Osteoblast (primary cell): ENCODE results near the gene FGFR4. TPM values are rescaled to one million over a fixed set of nuclear protein-coding genes. Genes with fewer than 3 reads are reported as not detected.

Experiments used
- DNase-seq: peaks from one replicate; pipeline ENCODE4 v3.0.0; 2011; ENCODE audit warnings: low spot score, mixed read lengths; ENCODE audit not compliant: insufficient read length; ENCODE audit errors: missing footprints
- H2AFZ ChIP-seq: 2 replicates; pipeline ENCODE4 v1.6.0; 2011; ENCODE audit warnings: mild to moderate bottlenecking, low read length
- H3K27ac ChIP-seq: 2 replicates; pipeline ENCODE4 v1.5.1; 2011; ENCODE audit warnings: mild to moderate bottlenecking, low read depth, low read length, moderate library complexity
- H3K27me3 ChIP-seq: 2 replicates; pipeline ENCODE4 v1.6.0; 2012; ENCODE audit warnings: mild to moderate bottlenecking, control low read depth, inconsistent platforms, low read length, moderate library complexity; ENCODE audit not compliant: insufficient read depth
- H3K36me3 ChIP-seq: 2 replicates; pipeline ENCODE4 v1.5.1; 2011; ENCODE audit warnings: mild to moderate bottlenecking, low read length, control low read depth, moderate library complexity; ENCODE audit not compliant: insufficient read depth
- H3K4me1 ChIP-seq: 2 replicates; pipeline ENCODE4 v1.5.1; 2011; ENCODE audit warnings: mild to moderate bottlenecking, low read length, control low read depth, moderate library complexity; ENCODE audit not compliant: insufficient read depth
- H3K4me2 ChIP-seq: 2 replicates; pipeline ENCODE4 v1.6.0; 2011; ENCODE audit warnings: mild to moderate bottlenecking, low read length; ENCODE audit not compliant: insufficient read depth
- H3K4me3 ChIP-seq: fragments of 200-600 bp; sonication (generic); 3 replicates; pipeline ENCODE4 v1.5.1; 2012; ENCODE audit warnings: mild to moderate bottlenecking, low read length, inconsistent platforms; ENCODE audit not compliant: insufficient read depth
- H3K79me2 ChIP-seq: 2 replicates; pipeline ENCODE4 v1.6.0; 2012; ENCODE audit warnings: mild to moderate bottlenecking, low read length, control low read depth, inconsistent platforms; ENCODE audit not compliant: insufficient read depth
- H3K9me3 ChIP-seq: 2 replicates; pipeline ENCODE4 v1.5.1; 2011; ENCODE audit warnings: low read depth, low read length, control low read depth
- H4K20me1 ChIP-seq: 2 replicates; pipeline ENCODE4 v1.6.0; 2012; ENCODE audit warnings: mild to moderate bottlenecking, low read length, control low read depth; ENCODE audit not compliant: insufficient read depth
- CTCF ChIP-seq: IDR thresholded peaks from 2 replicates; pipeline ENCODE4 v1.5.1; 2011; ENCODE audit warnings: mild to moderate bottlenecking, low read depth, low read length, moderate library complexity; ENCODE audit errors: extremely low read depth
- total RNA-seq: library from RNA; depleted of rRNA; stranded (reverse); fragments of >200 nt; gene quantifications from 2 replicates; pipeline ENCODE4 v1.2.3, GENCODE V29; 2012

FGFR4 gene
- total RNA-seq, 1 donor, result 1.1 TPM

GRCh38 chr5:177142098-177142611, 55.4 kb downstream of the FGFR4 start:
- Histone ChIP-seq H4K20me1 (peaks cover 31% of the 10 kb centered on the region), H3K4me3 (no peak overlapping the region), H3K9me3 (no peaks in the 10 kb centered on the region), H3K27ac (no peak overlapping the region), H3K27me3 (no peaks in the 10 kb centered on the region), H3K4me1 (peaks cover 3% of the 10 kb centered on the region), H3K79me2 (peaks cover 92% of the 10 kb centered on the region), H3K36me3 (peaks cover 56% of the 10 kb centered on the region), H3K4me2 (no peak overlapping the region), H2AFZ (no peak overlapping the region)
- TF ChIP-seq CTCF, result no peak
- DNase-seq, result peak; percentile 59

GRCh38 chr5:177142778-177143177, 56.1 kb downstream of the FGFR4 start:
- H3K36me3 ChIP-seq, result peaks cover 59% of the 10 kb centered on the region
- H3K9me3 ChIP-seq, result no peaks in the 10 kb centered on the region
- H3K4me1 ChIP-seq, result peaks cover 5% of the 10 kb centered on the region
- no peak overlapping the region for H3K4me2 ChIP-seq
- no peak overlapping the region for H2AFZ ChIP-seq
- no peak overlapping the region for H3K27ac ChIP-seq
- peaks cover 92% of the 10 kb centered on the region for H3K79me2 ChIP-seq
- H3K27me3 ChIP-seq, result no peaks in the 10 kb centered on the region
- TF ChIP-seq CTCF, result no peak
- H3K4me3 ChIP-seq, result no peak overlapping the region
- no peak for DNase-seq
- H4K20me1 ChIP-seq, result peaks cover 34% of the 10 kb centered on the region

GRCh38 chr5:177146891-177147638, 60.4 kb downstream of the FGFR4 start:
- Histone ChIP-seq H2AFZ (no peak overlapping the region), H3K4me3 (no peak overlapping the region), H3K27me3 (no peaks in the 10 kb centered on the region), H3K36me3 (peaks cover 68% of the 10 kb centered on the region), H3K4me2 (peak overlapping the region; percentile 46), H3K27ac (peak overlapping the region; percentile 42), H3K79me2 (peaks cover 93% of the 10 kb centered on the region), H4K20me1 (peaks cover 20% of the 10 kb centered on the region), H3K9me3 (no peaks in the 10 kb centered on the region), H3K4me1 (peaks cover 5% of the 10 kb centered on the region)
- DNase-seq, result peak; percentile 52
- TF ChIP-seq CTCF, result no peak

Other genes starting within 250 kb of the FGFR4 start
- under 0.01 and 1.8 TPM in 2 replicates for gene HK3, start 187.6 kb upstream of the FGFR4 start, total RNA-seq
- 34.5 and 40.9 TPM in 2 replicates for gene UIMC1, start 80.1 kb upstream of the FGFR4 start, total RNA-seq
- 18.3 and 19.2 TPM in 2 replicates for gene ZNF346, start 64.2 kb upstream of the FGFR4 start, total RNA-seq
- 48.6 and 53.2 TPM in 2 replicates for gene NSD1, start 46.9 kb downstream of the FGFR4 start, total RNA-seq
- gene RAB24, start 216.8 kb downstream of the FGFR4 start, total RNA-seq, result 21.5 and 22.8 TPM in 2 replicates
- 69.5 and 82.2 TPM in 2 replicates for gene PRELID1, start 216.9 kb downstream of the FGFR4 start, total RNA-seq
- 2.7 and 3.3 TPM in 2 replicates for gene MXD3, start 225.0 kb downstream of the FGFR4 start, total RNA-seq